ENCODE measurements around the gene H19.

The H19 gene

DNA sequence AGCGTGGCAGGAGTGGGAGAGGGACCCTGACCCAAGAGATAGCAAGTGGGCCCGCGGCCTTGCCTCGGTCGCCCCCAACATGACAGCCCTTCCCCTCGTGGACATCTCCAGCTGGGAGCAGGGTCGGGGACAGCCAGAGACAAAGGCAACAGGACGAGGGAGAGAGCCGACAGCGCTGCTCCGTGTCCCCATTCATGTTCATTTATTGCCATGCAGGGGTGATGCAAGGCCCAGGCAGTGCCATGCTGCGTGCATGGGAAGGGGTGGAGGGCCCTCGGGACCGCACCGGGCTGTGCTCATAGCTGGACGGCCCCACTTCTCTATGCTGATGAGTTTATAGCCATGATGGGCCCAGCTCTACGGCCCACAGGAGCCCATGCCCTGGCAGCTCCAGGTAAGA, 37.9 kb downstream of the H19 start:
- H2BK5ac ChIP-seq (ENCODE audit: low read depth, low read length, poor library complexity) = no peak overlapping the region
- no peak overlapping the region for H3K14ac ChIP-seq (ENCODE audit: low read length)
- H3K4me1 ChIP-seq (ENCODE audit: control insufficient read depth in 1 of 2, insufficient read depth in 2 of 2, low read length in 2 of 2) = no peaks in the 10 kb centered on the region
- no peak overlapping the region for H3K4me3 ChIP-seq (ENCODE audit: low read depth, low read length)
- H3K4me2 ChIP-seq (ENCODE audit: low read length) = no peak overlapping the region
- H3K9me3 ChIP-seq (ENCODE audit: insufficient read depth, low read depth, low read length) = no peaks in the 10 kb centered on the region
- no peak overlapping the region for H3K9ac ChIP-seq (ENCODE audit: low read length)
- peak overlapping the region; percentile 37 for H4K91ac ChIP-seq (ENCODE audit: low read depth, low read length)
- no peaks in the 10 kb centered on the region for H3K79me2 ChIP-seq (ENCODE audit: control insufficient read depth, insufficient read depth, low read length, poor library complexity)
- no peak overlapping the region for H3K23ac ChIP-seq (ENCODE audit: low read length)
- H3K4ac ChIP-seq (ENCODE audit: low read depth, low read length) = no peak overlapping the region
- H4K8ac ChIP-seq (ENCODE audit: low read depth, low read length) = no peak overlapping the region
- no peak for DNase-seq
- H3K79me1 ChIP-seq (ENCODE audit: low read length) = no peaks in the 10 kb centered on the region
- H2BK12ac ChIP-seq (ENCODE audit: low read length) = no peak overlapping the region
- H3K36me3 ChIP-seq (ENCODE audit: control insufficient read depth in 1 of 2, insufficient read depth in 2 of 2, low read length in 2 of 2) = no peaks in the 10 kb centered on the region
- H2AFZ ChIP-seq (ENCODE audit: insufficient read depth, low read length, poor library complexity) = no peak overlapping the region
- WGBS (ENCODE audit: extremely low coverage, insufficient coverage, insufficient read length) = no CpG with 5 or more reads among the region's 17 CpGs
- no peak overlapping the region for H3K27ac ChIP-seq (ENCODE audit: low read depth, low read length)
- H3K18ac ChIP-seq (ENCODE audit: low read length) = no peak overlapping the region
- no peak overlapping the region for H4K12ac ChIP-seq (ENCODE audit: low read depth, low read length)
- no peak overlapping the region for H2BK120ac ChIP-seq (ENCODE audit: insufficient read depth, low read length, poor library complexity)
- H3K27me3 ChIP-seq (ENCODE audit: insufficient read depth, low read length) = no peaks in the 10 kb centered on the region
- no peak overlapping the region for H2AK5ac ChIP-seq (ENCODE audit: low read length)

- H3K36me3 ChIP-seq (ENCODE audit: control insufficient read depth in 1 of 2, insufficient read depth in 2 of 2, low read length in 2 of 2) = no peaks in the 10 kb centered on the region
- no peak overlapping the region for H4K8ac ChIP-seq (ENCODE audit: low read depth, low read length)
- H3K79me2 ChIP-seq (ENCODE audit: control insufficient read depth, insufficient read depth, low read length, poor library complexity) = no peaks in the 10 kb centered on the region
- H2AFZ ChIP-seq (ENCODE audit: insufficient read depth, low read length, poor library complexity) = no peak overlapping the region
- no peak for DNase-seq
- no peak overlapping the region for H3K4me3 ChIP-seq (ENCODE audit: low read depth, low read length)
- no peak overlapping the region for H4K91ac ChIP-seq (ENCODE audit: low read depth, low read length)
- H3K4me2 ChIP-seq (ENCODE audit: low read length) = no peak overlapping the region
- no peak overlapping the region for H2BK5ac ChIP-seq (ENCODE audit: low read depth, low read length, poor library complexity)
- H3K23ac ChIP-seq (ENCODE audit: low read length) = no peak overlapping the region
- no peaks in the 10 kb centered on the region for H3K27me3 ChIP-seq (ENCODE audit: insufficient read depth, low read length)
- H3K4me1 ChIP-seq (ENCODE audit: control insufficient read depth in 1 of 2, insufficient read depth in 2 of 2, low read length in 2 of 2) = no peaks in the 10 kb centered on the region
- no peak overlapping the region for H3K4ac ChIP-seq (ENCODE audit: low read depth, low read length)
- no peak overlapping the region for H2BK12ac ChIP-seq (ENCODE audit: low read length)
- no peak overlapping the region for H3K18ac ChIP-seq (ENCODE audit: low read length)
- no peak overlapping the region for H4K12ac ChIP-seq (ENCODE audit: low read depth, low read length)
- no peaks in the 10 kb centered on the region for H3K9me3 ChIP-seq (ENCODE audit: insufficient read depth, low read depth, low read length)
- no peak overlapping the region for H2BK120ac ChIP-seq (ENCODE audit: insufficient read depth, low read length, poor library complexity)
- no peak overlapping the region for H3K14ac ChIP-seq (ENCODE audit: low read length)
- H3K27ac ChIP-seq (ENCODE audit: low read depth, low read length) = no peak overlapping the region
- H3K79me1 ChIP-seq (ENCODE audit: low read length) = no peaks in the 10 kb centered on the region
- no peak overlapping the region for H3K9ac ChIP-seq (ENCODE audit: low read length)
- WGBS (ENCODE audit: extremely low coverage, insufficient coverage, insufficient read length) = no CpG with 5 or more reads among the region's 18 CpGs
- no peak overlapping the region for H2AK5ac ChIP-seq (ENCODE audit: low read length)
Measured at GRCh38 chr11:1958367-1958766, 39.3 kb downstream of the H19 start.

DNA sequence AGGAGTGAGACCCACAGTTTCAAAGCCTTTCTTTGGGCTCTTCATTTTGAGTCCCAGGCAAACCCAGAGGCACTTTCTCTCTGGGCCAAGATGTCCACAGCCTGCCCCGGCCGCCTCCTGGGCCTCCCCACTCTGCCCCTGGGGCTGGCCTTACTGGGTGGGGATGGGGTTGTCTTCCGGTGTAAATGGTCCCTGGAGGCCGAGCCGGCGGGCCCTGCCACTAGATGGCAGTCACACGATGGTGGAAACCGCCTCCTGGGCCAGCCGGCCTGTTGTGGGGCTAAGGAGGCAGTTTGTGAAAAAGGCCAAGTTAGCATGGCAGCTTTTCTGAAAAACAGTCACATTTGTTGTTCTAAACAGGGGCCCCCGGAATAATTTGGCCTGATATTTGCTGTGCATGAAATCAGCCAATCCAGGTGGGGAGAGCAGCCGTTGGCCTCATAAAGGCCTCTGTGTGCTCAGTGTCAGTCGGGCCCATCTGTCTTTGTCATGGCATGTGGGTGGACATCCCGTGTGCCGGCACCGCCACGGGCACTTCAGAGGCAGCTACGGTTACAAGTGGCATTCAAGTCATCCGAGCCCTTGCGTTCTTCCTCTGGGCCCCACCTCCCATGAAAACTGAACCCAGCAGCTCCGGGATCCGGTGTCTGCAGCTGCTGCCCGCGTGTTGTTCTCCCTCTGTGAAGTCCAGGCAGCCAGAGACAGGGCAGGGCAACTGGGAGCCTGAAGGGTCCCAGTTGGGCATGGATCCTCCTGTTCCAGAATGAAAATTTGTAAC, 44.0 kb downstream of the H19 start:
- Histone ChIP-seq H2BK12ac (ENCODE audit: low read length) (no peak overlapping the region), H3K4me3 (ENCODE audit: low read depth, low read length) (no peak overlapping the region), H3K4me1 (ENCODE audit: control insufficient read depth in 1 of 2, insufficient read depth in 2 of 2, low read length in 2 of 2) (no peaks in the 10 kb centered on the region), H3K9ac (ENCODE audit: low read length) (no peak overlapping the region), H3K9me3 (ENCODE audit: insufficient read depth, low read depth, low read length) (no peaks in the 10 kb centered on the region), H2AK5ac (ENCODE audit: low read length) (no peak overlapping the region), H2AFZ (ENCODE audit: insufficient read depth, low read length, poor library complexity) (no peak overlapping the region), H3K27me3 (ENCODE audit: insufficient read depth, low read length) (no peaks in the 10 kb centered on the region), H3K4ac (ENCODE audit: low read depth, low read length) (no peak overlapping the region), H3K18ac (ENCODE audit: low read length) (no peak overlapping the region), H2BK5ac (ENCODE audit: low read depth, low read length, poor library complexity) (no peak overlapping the region), H2BK120ac (ENCODE audit: insufficient read depth, low read length, poor library complexity) (no peak overlapping the region), H3K79me2 (ENCODE audit: control insufficient read depth, insufficient read depth, low read length, poor library complexity) (no peaks in the 10 kb centered on the region), H3K14ac (ENCODE audit: low read length) (no peak overlapping the region), H4K12ac (ENCODE audit: low read depth, low read length) (no peak overlapping the region), H3K36me3 (ENCODE audit: control insufficient read depth in 1 of 2, insufficient read depth in 2 of 2, low read length in 2 of 2) (no peaks in the 10 kb centered on the region), H3K23ac (ENCODE audit: low read length) (no peak overlapping the region), H3K27ac (ENCODE audit: low read depth, low read length) (no peak overlapping the region), H3K79me1 (ENCODE audit: low read length) (no peaks in the 10 kb centered on the region), H4K91ac (ENCODE audit: low read depth, low read length) (peak overlapping the region; percentile 32), H4K8ac (ENCODE audit: low read depth, low read length) (no peak overlapping the region), H3K4me2 (ENCODE audit: low read length) (no peak overlapping the region)
- WGBS (ENCODE audit: extremely low coverage, insufficient coverage, insufficient read length) = no CpG with 5 or more reads among the region's 23 CpGs
- DNase-seq = no peak

DNA sequence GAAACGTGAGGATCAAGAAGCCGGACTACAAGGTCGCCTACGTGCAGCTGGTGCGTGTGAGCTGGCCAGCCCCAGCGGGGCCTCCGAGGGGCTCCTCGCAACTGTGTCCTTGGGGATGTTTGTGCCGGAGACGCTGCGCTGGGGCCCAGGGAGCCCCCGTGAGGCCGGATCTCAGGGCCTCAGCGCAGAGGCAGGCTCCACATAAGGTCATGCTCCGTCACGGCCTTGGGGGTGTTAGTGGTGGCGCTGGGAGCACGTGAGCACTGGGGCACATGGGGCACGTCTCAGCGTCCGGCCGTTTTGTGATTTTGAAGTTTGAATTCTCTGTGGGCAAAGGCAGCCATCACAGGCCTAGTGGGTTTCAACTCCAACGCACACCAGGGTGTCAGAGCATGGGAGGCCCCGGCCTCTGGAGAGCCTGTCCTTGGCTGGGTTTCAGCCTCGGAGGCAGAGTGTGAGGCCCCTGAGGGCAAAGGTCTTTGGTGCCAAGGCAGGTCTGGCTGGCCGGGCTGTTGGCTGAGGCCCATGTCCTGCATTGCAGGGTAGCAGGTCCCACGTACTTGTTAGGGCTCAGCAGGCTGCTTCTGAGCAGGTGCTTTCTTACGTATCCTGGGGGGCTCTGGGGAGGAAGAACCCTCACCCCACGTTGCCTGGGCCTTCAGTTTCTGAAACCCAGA, 44.7 kb downstream of the H19 start:
- H3K27me3 ChIP-seq (ENCODE audit: insufficient read depth, low read length) = no peaks in the 10 kb centered on the region
- H3K14ac ChIP-seq (ENCODE audit: low read length) = no peak overlapping the region
- no peak overlapping the region for H3K4me3 ChIP-seq (ENCODE audit: low read depth, low read length)
- no peak overlapping the region for H3K27ac ChIP-seq (ENCODE audit: low read depth, low read length)
- no peak overlapping the region for H3K18ac ChIP-seq (ENCODE audit: low read length)
- no peak for DNase-seq
- H4K12ac ChIP-seq (ENCODE audit: low read depth, low read length) = no peak overlapping the region
- H3K9ac ChIP-seq (ENCODE audit: low read length) = no peak overlapping the region
- H3K9me3 ChIP-seq (ENCODE audit: insufficient read depth, low read depth, low read length) = no peaks in the 10 kb centered on the region
- no peak overlapping the region for H4K8ac ChIP-seq (ENCODE audit: low read depth, low read length)
- H2BK120ac ChIP-seq (ENCODE audit: insufficient read depth, low read length, poor library complexity) = no peak overlapping the region
- H3K4ac ChIP-seq (ENCODE audit: low read depth, low read length) = no peak overlapping the region
- H2BK12ac ChIP-seq (ENCODE audit: low read length) = no peak overlapping the region
- no peaks in the 10 kb centered on the region for H3K36me3 ChIP-seq (ENCODE audit: control insufficient read depth in 1 of 2, insufficient read depth in 2 of 2, low read length in 2 of 2)
- H2AFZ ChIP-seq (ENCODE audit: insufficient read depth, low read length, poor library complexity) = no peak overlapping the region
- H2AK5ac ChIP-seq (ENCODE audit: low read length) = no peak overlapping the region
- no peak overlapping the region for H3K4me2 ChIP-seq (ENCODE audit: low read length)
- no peak overlapping the region for H4K91ac ChIP-seq (ENCODE audit: low read depth, low read length)
- no peaks in the 10 kb centered on the region for H3K4me1 ChIP-seq (ENCODE audit: control insufficient read depth in 1 of 2, insufficient read depth in 2 of 2, low read length in 2 of 2)
- H3K79me2 ChIP-seq (ENCODE audit: control insufficient read depth, insufficient read depth, low read length, poor library complexity) = no peaks in the 10 kb centered on the region
- H2BK5ac ChIP-seq (ENCODE audit: low read depth, low read length, poor library complexity) = no peak overlapping the region
- WGBS (ENCODE audit: extremely low coverage, insufficient coverage, insufficient read length) = no CpG with 5 or more reads among the region's 29 CpGs
- no peak overlapping the region for H3K23ac ChIP-seq (ENCODE audit: low read length)
- no peaks in the 10 kb centered on the region for H3K79me1 ChIP-seq (ENCODE audit: low read length)
